HepG2 (cell line): ENCODE data around the gene KDELR3. TPM values are rescaled to one million over a fixed set of nuclear protein-coding genes. Genes with fewer than 3 reads are reported as not detected.

Experiments used
- FOXA3 ChIP-seq: IDR thresholded peaks from 2 replicates; pipeline ENCODE4 v1.6.1; 2016; ENCODE audit warnings: missing genetic modification reagents, missing compliant biosample characterization
- FOXK2 ChIP-seq: fragments of 450-650 bp; IDR thresholded peaks from 2 replicates; pipeline ENCODE4 v1.6.1; 2016
- HHEX ChIP-seq: IDR thresholded peaks from 2 replicates; pipeline ENCODE4 v1.6.1; 2016; ENCODE audit warnings: control low read depth
- IRF1 ChIP-seq: sonication (generic); formaldehyde crosslinking; IDR thresholded peaks from 2 replicates; pipeline ENCODE4 v1.4.0; 2020; ENCODE audit warnings: low read depth, mild to moderate bottlenecking, missing genetic modification reagents
- NCOA1 ChIP-seq: sonication (generic); formaldehyde crosslinking; IDR thresholded peaks from 2 replicates; pipeline ENCODE4 v1.9.0; 2021; ENCODE audit warnings: missing genetic modification reagents
- NCOA2 ChIP-seq: sonication (generic); formaldehyde crosslinking; IDR thresholded peaks from 2 replicates; pipeline ENCODE4 v1.8.0; 2022; ENCODE audit warnings: inconsistent platforms
- PHF20 ChIP-seq: sonication (generic); formaldehyde crosslinking; IDR thresholded peaks from 2 replicates; pipeline ENCODE4 v1.5.0; 2020; ENCODE audit warnings: mild to moderate bottlenecking, missing genetic modification reagents
- RBFOX2 ChIP-seq: fragments of 200-400 bp; formaldehyde crosslinking; IDR thresholded peaks from 2 replicates; pipeline ENCODE4 v1.6.1; 2017; ENCODE audit warnings: low read depth, mild to moderate bottlenecking, low read length
- SP2 ChIP-seq: sonication (generic); formaldehyde crosslinking; IDR thresholded peaks from 2 replicates; pipeline ENCODE4 v1.5.1; 2020; ENCODE audit warnings: mild to moderate bottlenecking, missing genetic modification reagents
- ZNF510 ChIP-seq: sonication (generic); formaldehyde crosslinking; IDR thresholded peaks from 2 replicates; pipeline ENCODE4 v1.4.0; 2020; ENCODE audit warnings: low read depth, mild to moderate bottlenecking, missing genetic modification reagents
- ZNF616 ChIP-seq: sonication (generic); formaldehyde crosslinking; IDR thresholded peaks from 2 replicates; pipeline ENCODE4 v1.5.0; 2020; ENCODE audit warnings: low read depth, mild to moderate bottlenecking, missing genetic modification reagents
- polyA plus RNA-seq, 8 experiments: library from polyadenylated mRNA; depleted of rRNA in 3 of 8; stranded (reverse) in 7 of 8; unstranded in 1 of 8; fragments of >200 nt; fragmentation: Illumina TruSeq in 4 of 8; extraction: Trizol in 4 of 8; gene quantifications; 2 replicates each; pipeline versions ENCODE4 v1.2.1 to v1.2.3, GENCODE V29; 2011 to 2016; ENCODE audit warnings: low read depth in 4 of 8, missing spikeins in 1 of 8, mixed read lengths in 1 of 8; ENCODE audit not compliant: insufficient read depth in 1 of 8
- total RNA-seq, 5 experiments: library from RNA; depleted of rRNA; stranded (reverse); fragments of >200 nt; fragmentation: Illumina TruSeq; extraction: Trizol; gene quantifications; 2 replicates each; pipeline ENCODE4 v1.2.3, GENCODE V29; 2016; ENCODE audit warnings: low read depth in 1 of 5
- TF ChIP-seq, protein P1 (sequence below): sonication (generic); formaldehyde crosslinking; IDR thresholded peaks from 2 replicates; pipeline ENCODE4 v1.4.0; 2020; ENCODE audit warnings: low read depth, missing genetic modification reagents
- TF ChIP-seq, protein P2 (sequence below): sonication (generic); formaldehyde crosslinking; IDR thresholded peaks from 2 replicates; pipeline ENCODE4 v1.8.1; 2023; ENCODE audit warnings: mild to moderate bottlenecking, missing genetic modification reagents
- TF ChIP-seq, protein P3 (sequence below): sonication (generic); formaldehyde crosslinking; IDR thresholded peaks from 2 replicates; pipeline ENCODE4 v1.4.0; 2020; ENCODE audit warnings: missing genetic modification reagents, borderline replicate concordance
- TF ChIP-seq, protein P4 (sequence below): sonication (generic); formaldehyde crosslinking; IDR thresholded peaks from 2 replicates; pipeline ENCODE4 v1.8.1; 2023; ENCODE audit warnings: missing genetic modification reagents, inconsistent platforms, borderline replicate concordance

Gene KDELR3
- total and polyA plus RNA-seq, 2 of the 13 experiments (the other 11 are each of a cell fraction or from before 2014, with no cell fraction given) = 24.2 to 65.7 TPM

GRCh38 chr22:38462960-38463784 lies 4.7 kb upstream of the KDELR3 start (continued):
- TF ChIP-seq, protein P1, sequence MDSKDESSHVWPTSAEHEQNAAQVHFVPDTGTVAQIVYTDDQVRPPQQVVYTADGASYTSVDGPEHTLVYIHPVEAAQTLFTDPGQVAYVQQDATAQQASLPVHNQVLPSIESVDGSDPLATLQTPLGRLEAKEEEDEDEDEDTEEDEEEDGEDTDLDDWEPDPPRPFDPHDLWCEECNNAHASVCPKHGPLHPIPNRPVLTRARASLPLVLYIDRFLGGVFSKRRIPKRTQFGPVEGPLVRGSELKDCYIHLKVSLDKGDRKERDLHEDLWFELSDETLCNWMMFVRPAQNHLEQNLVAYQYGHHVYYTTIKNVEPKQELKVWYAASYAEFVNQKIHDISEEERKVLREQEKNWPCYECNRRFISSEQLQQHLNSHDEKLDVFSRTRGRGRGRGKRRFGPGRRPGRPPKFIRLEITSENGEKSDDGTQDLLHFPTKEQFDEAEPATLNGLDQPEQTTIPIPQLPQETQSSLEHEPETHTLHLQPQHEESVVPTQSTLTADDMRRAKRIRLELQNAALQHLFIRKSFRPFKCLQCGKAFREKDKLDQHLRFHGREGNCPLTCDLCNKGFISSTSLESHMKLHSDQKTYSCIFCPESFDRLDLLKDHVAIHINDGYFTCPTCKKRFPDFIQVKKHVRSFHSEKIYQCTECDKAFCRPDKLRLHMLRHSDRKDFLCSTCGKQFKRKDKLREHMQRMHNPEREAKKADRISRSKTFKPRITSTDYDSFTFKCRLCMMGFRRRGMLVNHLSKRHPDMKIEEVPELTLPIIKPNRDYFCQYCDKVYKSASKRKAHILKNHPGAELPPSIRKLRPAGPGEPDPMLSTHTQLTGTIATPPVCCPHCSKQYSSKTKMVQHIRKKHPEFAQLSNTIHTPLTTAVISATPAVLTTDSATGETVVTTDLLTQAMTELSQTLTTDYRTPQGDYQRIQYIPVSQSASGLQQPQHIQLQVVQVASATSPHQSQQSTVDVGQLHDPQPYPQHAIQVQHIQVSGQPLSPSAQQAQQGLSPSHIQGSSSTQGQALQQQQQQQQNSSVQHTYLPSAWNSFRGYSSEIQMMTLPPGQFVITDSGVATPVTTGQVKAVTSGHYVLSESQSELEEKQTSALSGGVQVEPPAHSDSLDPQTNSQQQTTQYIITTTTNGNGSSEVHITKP (CRISPR knock-in tag) = peak; percentile 100
- TF ChIP-seq PHF20 (CRISPR knock-in tag) (0 out of 2 replicates have a peak, but pooled peaks have one; percentile 38), FOXA3 (CRISPR knock-in tag) (no peak; the same call in 1 of the 2 replicates), HHEX (CRISPR knock-in tag) (no peak), SP2 (CRISPR knock-in tag) (no peak), NCOA2 (peak; percentile 45; the same call in 1 of the 2 replicates), FOXK2 (peak; percentile 57), NCOA1 (CRISPR knock-in tag) (no peak), IRF1 (no peak), RBFOX2 (no peak), ZNF510 (peak; percentile 37; the same call in 1 of the 2 replicates), ZNF616 (CRISPR knock-in tag) (no peak)
- TF ChIP-seq, protein P2, sequence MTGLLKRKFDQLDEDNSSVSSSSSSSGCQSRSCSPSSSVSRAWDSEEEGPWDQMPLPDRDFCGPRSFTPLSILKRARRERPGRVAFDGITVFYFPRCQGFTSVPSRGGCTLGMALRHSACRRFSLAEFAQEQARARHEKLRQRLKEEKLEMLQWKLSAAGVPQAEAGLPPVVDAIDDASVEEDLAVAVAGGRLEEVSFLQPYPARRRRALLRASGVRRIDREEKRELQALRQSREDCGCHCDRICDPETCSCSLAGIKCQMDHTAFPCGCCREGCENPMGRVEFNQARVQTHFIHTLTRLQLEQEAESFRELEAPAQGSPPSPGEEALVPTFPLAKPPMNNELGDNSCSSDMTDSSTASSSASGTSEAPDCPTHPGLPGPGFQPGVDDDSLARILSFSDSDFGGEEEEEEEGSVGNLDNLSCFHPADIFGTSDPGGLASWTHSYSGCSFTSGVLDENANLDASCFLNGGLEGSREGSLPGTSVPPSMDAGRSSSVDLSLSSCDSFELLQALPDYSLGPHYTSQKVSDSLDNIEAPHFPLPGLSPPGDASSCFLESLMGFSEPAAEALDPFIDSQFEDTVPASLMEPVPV (CRISPR knock-in tag) = 0 out of 2 replicates have a peak, but pooled peaks have one; percentile 37
- TF ChIP-seq, protein P3, sequence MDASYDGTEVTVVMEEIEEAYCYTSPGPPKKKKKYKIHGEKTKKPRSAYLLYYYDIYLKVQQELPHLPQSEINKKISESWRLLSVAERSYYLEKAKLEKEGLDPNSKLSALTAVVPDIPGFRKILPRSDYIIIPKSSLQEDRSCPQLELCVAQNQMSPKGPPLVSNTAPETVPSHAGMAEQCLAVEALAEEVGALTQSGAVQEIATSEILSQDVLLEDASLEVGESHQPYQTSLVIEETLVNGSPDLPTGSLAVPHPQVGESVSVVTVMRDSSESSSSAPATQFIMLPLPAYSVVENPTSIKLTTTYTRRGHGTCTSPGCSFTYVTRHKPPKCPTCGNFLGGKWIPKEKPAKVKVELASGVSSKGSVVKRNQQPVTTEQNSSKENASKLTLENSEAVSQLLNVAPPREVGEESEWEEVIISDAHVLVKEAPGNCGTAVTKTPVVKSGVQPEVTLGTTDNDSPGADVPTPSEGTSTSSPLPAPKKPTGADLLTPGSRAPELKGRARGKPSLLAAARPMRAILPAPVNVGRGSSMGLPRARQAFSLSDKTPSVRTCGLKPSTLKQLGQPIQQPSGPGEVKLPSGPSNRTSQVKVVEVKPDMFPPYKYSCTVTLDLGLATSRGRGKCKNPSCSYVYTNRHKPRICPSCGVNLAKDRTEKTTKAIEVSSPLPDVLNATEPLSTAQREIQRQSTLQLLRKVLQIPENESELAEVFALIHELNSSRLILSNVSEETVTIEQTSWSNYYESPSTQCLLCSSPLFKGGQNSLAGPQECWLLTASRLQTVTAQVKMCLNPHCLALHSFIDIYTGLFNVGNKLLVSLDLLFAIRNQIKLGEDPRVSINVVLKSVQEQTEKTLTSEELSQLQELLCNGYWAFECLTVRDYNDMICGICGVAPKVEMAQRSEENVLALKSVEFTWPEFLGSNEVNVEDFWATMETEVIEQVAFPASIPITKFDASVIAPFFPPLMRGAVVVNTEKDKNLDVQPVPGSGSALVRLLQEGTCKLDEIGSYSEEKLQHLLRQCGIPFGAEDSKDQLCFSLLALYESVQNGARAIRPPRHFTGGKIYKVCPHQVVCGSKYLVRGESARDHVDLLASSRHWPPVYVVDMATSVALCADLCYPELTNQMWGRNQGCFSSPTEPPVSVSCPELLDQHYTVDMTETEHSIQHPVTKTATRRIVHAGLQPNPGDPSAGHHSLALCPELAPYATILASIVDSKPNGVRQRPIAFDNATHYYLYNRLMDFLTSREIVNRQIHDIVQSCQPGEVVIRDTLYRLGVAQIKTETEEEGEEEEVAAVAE = no peak
- TF ChIP-seq, protein P4, sequence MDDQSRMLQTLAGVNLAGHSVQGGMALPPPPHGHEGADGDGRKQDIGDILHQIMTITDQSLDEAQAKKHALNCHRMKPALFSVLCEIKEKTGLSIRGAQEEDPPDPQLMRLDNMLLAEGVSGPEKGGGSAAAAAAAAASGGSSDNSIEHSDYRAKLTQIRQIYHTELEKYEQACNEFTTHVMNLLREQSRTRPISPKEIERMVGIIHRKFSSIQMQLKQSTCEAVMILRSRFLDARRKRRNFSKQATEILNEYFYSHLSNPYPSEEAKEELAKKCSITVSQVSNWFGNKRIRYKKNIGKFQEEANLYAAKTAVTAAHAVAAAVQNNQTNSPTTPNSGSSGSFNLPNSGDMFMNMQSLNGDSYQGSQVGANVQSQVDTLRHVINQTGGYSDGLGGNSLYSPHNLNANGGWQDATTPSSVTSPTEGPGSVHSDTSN (CRISPR knock-in tag) = no peak
